GM12873 (cell line): ENCODE results near the gene KIAA0930.

Experiments
- CTCF ChIP-seq: IDR thresholded peaks from 2 replicates; pipeline ENCODE4 v1.5.1; 2012; ENCODE audit warnings: low read depth, mild to moderate bottlenecking, moderate library complexity, low read length, control low read depth; ENCODE audit not compliant: insufficient read depth; ENCODE audit errors: missing control alignments

The KIAA0930 gene

DNA sequence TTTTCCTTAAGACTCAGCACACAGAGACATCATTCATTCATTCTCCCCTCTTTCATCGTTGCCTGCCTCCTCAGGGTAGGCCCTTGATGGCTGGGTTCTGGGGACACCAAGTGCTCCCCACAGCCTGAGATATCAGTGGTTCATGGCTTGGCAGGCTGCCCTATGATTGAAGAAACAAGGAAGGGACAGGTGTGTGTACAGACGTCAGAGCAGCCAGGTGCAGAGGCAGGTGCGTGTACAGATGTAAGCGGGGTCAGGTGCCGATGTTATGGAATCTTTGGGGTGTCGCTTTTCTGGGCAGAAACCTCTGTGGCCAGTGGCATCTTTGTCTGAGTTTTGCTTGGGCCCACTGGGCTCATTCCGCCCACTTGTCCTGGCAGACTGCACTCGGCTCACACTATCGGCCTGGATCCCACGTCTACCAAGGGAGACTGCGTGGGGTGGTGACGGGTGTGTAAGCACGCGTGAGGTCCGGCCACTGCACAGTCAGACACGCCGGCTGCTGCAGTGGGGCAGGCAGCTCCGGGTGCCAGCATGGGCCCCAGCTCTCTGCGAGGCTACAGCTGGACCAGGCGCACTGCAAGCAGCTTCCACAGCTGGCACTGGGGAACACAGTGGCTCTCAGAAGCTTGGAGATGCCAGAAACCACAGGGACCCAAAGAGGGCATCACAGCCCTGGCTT lies 20.9 kb upstream of the KIAA0930 start:
- TF ChIP-seq CTCF = no peak

GRCh38 chr22:45259754-45260394 lies 19.2 kb upstream of the KIAA0930 start:
- TF ChIP-seq CTCF = no peak

DNA sequence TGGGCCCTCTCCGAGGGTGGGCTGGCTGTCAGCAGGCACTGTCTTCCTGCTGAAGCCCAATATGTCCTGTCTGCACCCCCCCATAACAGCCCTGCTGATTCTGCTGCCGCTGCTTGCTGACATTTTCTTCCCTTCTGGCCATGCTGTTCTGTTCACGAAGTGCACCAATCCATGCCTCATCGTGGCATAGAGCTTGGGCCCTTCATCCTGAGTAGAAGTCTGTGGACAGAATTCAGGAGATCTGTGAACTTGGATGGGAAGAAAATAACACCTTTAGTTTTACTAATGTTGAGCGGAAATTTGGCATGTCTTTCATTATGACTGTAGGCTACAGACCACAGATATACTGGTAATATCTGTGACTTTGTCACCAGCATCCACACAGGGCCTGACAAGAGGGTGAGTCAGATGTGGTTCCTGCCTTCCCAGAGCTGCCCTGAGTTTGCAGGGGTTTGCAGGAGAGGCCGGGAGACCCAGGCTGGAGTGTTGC lies 14.1 kb upstream of the KIAA0930 start:
- TF ChIP-seq CTCF = no peak

GRCh38 chr22:45254388-45254787 lies 13.7 kb upstream of the KIAA0930 start:
- TF ChIP-seq CTCF = no peak

- no peak for TF ChIP-seq CTCF
These were observed 12.4 kb upstream of the KIAA0930 start for GRCh38 chr22:45253039-45253641.

DNA sequence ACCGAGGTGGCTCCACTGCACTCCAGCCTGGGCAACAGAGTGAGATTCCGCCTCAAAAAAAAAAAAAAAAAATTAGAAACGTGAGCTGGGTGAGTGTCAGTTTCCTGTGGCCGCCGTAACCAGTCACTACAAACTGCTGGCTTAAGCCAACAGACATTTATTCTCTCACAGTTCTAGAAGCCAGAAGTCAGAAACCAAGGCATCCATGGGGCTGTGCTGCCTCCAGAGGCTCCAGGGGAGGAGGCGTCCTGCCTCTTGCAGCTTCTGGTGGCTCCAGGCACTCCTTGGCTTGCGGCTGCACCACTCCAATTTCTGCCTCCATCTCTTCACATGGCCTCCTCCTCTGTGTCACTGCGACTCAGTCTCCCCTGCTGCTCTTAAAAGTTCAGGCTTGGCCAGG lies 11.1 kb upstream of the KIAA0930 start:
- peak; percentile 26 for TF ChIP-seq CTCF

DNA sequence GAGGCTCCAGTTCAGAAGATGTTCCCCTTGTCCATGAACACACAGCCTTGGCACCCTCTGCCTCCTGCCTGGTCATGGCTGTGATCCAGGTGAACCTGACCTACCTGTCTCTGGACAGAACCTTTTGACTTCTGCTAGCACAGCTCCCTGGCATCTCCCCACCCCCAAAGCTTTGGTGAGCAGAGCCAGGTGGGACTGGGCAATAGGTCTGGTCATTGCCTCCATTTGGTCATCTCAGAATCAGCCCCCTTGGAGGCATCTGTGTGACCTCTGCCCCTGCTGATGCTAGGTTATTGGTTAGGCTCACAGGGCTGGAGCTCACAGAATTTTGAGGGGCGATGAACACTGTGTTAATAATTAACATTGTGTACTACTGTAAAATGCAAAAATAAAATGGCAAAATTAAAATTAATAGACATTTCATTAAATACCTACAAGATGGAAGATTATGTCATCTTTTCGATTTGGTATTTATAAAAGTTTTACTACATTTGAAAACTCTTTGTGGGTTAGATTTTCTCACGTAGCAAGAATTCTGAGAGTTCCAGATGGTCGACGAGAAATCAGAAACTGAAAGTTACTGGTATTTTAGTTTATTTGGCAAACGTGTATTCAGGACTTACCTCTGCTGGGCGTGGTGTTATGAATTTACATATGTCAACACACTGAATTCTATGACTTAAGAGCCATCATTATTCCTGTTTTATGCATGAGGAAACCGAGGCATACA lies 8.3 kb upstream of the KIAA0930 start:
- TF ChIP-seq CTCF = no peak
